Bronchial epithelial cell (primary cell): ENCODE results near the gene ODAD4. TPM values are rescaled to one million over a fixed set of nuclear protein-coding genes. Genes with fewer than 3 reads are reported as not detected.

ENCODE experiments used
- DNase-seq: peaks from one replicate; pipeline ENCODE4 v3.0.0-alpha.2; 2010; ENCODE audit warnings: low read depth
- FAIRE-seq: peaks from 2 replicates; lab custom pipeline; 2011; peaks lifted over from hg19 to GRCh38; lab: Jason Lieb, UNC
- H3K27me3 ChIP-seq: 2 replicates; pipeline ENCODE4 v1.5.1; 2011; ENCODE audit warnings: low read length; ENCODE audit not compliant: control insufficient read depth, insufficient read depth
- H3K36me3 ChIP-seq: 2 replicates; pipeline ENCODE4 v1.5.1; 2011; ENCODE audit warnings: low read length; ENCODE audit not compliant: control insufficient read depth, insufficient read depth
- H3K4me3 ChIP-seq: 2 replicates; pipeline ENCODE4 v1.5.1; 2011; ENCODE audit warnings: mild to moderate bottlenecking, low read depth, low read length, control low read depth
- total RNA-seq: library from RNA; depleted of rRNA; stranded (reverse); fragments of >200 nt; gene quantifications from 2 replicates; pipeline ENCODE4 v1.2.1, GENCODE V29; 2014
- TF ChIP-seq, protein P1 (sequence below): IDR thresholded peaks from 2 replicates; pipeline ENCODE4 v1.5.1; 2011; ENCODE audit warnings: mild to moderate bottlenecking, moderate library complexity, low read length, control low read depth, inconsistent platforms; ENCODE audit not compliant: insufficient read depth, severe bottlenecking

The ODAD4 gene, protein sequence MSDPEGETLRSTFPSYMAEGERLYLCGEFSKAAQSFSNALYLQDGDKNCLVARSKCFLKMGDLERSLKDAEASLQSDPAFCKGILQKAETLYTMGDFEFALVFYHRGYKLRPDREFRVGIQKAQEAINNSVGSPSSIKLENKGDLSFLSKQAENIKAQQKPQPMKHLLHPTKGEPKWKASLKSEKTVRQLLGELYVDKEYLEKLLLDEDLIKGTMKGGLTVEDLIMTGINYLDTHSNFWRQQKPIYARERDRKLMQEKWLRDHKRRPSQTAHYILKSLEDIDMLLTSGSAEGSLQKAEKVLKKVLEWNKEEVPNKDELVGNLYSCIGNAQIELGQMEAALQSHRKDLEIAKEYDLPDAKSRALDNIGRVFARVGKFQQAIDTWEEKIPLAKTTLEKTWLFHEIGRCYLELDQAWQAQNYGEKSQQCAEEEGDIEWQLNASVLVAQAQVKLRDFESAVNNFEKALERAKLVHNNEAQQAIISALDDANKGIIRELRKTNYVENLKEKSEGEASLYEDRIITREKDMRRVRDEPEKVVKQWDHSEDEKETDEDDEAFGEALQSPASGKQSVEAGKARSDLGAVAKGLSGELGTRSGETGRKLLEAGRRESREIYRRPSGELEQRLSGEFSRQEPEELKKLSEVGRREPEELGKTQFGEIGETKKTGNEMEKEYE
- 0.13 and 0.26 TPM in 2 replicates for total RNA-seq

DNA sequence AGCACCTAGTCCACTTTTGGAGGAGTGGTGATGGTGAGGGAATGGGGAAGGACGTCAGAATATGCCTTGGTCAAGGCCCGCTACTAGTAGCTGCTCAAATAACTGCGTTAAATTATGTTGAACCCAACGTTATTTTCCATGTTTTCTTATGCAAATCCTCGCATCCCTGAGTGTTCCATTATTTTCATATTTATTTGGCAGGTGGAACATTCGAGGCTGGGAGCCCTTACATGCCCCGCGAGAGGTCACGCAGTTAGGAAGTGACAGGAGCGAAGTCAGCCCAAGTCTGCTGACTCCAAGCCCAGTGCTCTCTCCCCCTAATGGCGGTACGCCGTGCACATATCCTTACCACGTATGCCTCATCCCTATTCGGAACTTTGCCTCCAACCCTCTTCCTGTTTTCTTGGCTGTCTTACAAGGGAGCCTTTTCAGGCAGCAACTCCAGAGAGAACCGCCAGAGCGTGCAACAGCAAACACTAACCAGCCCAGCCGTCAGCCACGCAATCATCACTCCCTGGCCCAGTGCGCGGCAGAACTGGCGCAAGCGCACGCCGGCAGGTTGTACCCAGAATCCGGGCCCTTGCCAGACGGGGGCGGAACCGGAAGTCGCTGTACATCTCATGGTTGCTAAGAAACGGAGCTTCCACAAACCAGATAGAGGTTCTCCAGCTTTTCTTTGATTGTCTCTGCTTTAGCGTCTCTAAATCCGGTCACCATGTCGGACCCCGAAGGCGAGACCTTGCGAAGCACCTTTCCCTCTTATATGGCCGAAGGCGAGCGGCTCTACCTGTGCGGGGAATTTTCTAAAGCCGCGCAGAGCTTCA is at the start of gene ODAD4:
Gene ODAD4 (plus strand): TSS at position 609 of the 824 bp plus-strand sequence. CDS start 107 bp downstream, at position 716.
- H3K27me3 ChIP-seq: no peaks in the 10 kb centered on the region
- no peak for FAIRE-seq
- TF ChIP-seq, protein P1, sequence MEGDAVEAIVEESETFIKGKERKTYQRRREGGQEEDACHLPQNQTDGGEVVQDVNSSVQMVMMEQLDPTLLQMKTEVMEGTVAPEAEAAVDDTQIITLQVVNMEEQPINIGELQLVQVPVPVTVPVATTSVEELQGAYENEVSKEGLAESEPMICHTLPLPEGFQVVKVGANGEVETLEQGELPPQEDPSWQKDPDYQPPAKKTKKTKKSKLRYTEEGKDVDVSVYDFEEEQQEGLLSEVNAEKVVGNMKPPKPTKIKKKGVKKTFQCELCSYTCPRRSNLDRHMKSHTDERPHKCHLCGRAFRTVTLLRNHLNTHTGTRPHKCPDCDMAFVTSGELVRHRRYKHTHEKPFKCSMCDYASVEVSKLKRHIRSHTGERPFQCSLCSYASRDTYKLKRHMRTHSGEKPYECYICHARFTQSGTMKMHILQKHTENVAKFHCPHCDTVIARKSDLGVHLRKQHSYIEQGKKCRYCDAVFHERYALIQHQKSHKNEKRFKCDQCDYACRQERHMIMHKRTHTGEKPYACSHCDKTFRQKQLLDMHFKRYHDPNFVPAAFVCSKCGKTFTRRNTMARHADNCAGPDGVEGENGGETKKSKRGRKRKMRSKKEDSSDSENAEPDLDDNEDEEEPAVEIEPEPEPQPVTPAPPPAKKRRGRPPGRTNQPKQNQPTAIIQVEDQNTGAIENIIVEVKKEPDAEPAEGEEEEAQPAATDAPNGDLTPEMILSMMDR: peak; percentile 63
- no peaks in the 10 kb centered on the region for H3K36me3 ChIP-seq
- DNase-seq: peak; percentile 97
- peak within 1 kb of the TSS; percentile 48 for H3K4me3 ChIP-seq

DNA sequence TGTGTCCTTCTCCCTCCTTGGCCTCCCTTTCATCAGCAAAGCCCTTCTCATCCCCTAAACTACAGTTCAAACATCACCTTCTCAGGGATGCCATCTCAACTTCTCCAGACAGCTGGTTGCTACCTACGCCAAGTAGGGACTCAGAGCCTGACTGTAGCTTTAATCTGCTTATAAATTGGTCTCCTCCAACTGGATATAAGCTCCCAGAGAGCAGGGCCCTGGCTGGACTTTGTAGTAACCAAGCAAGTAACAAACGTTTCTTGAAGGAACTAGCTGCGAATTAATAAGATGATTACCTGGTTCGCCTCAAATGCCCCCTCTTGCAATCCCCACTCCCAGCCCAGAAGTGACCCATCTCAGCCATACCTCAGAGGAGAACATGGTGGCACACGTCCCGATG is 47.7 kb upstream of the ODAD4 start:
- TF ChIP-seq, protein P1: no peak
- Histone ChIP-seq H3K4me3 (no peak overlapping the region), H3K36me3 (peaks cover 46% of the 10 kb centered on the region), H3K27me3 (no peaks in the 10 kb centered on the region)
- no peak for FAIRE-seq
- no peak for DNase-seq

DNA sequence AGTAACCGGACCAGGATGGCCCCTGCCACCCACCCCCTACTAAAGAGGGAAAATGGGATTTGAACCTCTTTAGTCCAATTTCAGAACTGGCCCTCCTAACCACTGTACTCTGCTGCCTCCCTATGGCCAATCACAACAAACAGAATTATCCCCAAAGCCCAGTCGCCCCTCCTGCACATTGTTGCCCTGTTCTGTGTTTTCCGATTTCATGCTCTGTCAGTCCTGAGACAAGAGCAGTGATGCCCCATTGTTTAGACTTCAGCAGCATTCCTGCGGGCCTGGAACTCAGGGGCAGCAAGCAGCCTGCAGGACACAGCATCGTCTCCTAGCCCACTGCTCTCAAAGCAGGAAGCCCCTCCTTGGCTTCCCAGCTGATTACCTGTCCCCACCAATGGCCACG is 44.7 kb upstream of the ODAD4 start:
- FAIRE-seq (peak; percentile 7), DNase-seq (no peak)
- TF ChIP-seq, protein P1: peak; percentile 39
- Histone ChIP-seq H3K4me3 (no peak overlapping the region), H3K27me3 (no peaks in the 10 kb centered on the region), H3K36me3 (peaks cover 39% of the 10 kb centered on the region)

DNA sequence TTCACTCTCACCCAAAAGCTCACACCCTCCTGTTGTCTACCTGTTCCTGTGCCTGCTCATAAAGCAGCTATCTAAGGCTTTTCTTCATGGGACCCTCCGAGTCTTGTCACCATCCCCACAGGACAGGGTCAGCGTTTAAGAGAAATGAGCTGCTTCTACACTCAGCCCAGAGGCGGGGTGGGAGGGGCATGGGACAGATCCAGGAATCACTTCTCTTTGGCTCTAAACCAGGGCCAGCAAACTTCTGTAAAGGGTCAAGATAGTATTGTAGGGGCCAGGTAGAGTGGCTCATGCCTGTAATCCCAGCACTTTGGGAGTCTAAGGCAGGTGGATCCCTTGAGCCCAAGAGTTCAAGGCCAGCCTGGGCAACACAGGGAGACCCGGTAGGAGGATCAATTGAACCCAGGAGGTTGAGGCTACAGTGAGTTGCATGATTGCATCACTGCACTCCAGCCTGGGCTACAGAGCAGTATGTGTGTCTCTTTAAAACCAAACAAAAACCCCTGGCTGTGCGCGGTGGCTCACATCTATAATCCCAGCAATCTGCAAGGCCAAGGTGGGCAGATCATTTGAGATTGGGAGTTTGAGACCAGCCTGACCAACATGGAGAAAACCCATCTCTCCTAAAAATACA is 42.0 kb upstream of the ODAD4 start:
- FAIRE-seq: no peak
- H3K4me3 ChIP-seq: no peak overlapping the region
- H3K36me3 ChIP-seq: peaks cover 43% of the 10 kb centered on the region
- DNase-seq: no peak
- TF ChIP-seq, protein P1: no peak
- no peaks in the 10 kb centered on the region for H3K27me3 ChIP-seq
